HepG2 (cell line): Measurements from ENCODE around the gene CEBPE. TPM values are rescaled to one million over a fixed set of nuclear protein-coding genes. Genes with fewer than 3 reads are reported as not detected.

Source experiments
- EHMT2 ChIP-seq: fragments of 200-600 bp; sonication (generic); IDR thresholded peaks from 2 replicates; pipeline ENCODE4 v1.7.0; 2017; ENCODE audit warnings: antibody characterized with exemption, low read depth, low read length, borderline replicate concordance
- ELF1 ChIP-seq: sonication (generic); formaldehyde crosslinking; IDR thresholded peaks from 2 replicates; pipeline ENCODE4 v1.4.0; 2020; ENCODE audit warnings: missing genetic modification reagents
- ESRRA ChIP-seq: sonication (generic); formaldehyde crosslinking; IDR thresholded peaks from 2 replicates; pipeline ENCODE4 v1.5.1; 2020; ENCODE audit warnings: mild to moderate bottlenecking, low read depth, missing genetic modification reagents
- HIVEP1 ChIP-seq: sonication (generic); formaldehyde crosslinking; IDR thresholded peaks from 2 replicates; pipeline ENCODE4 v1.4.0; 2020; ENCODE audit warnings: mild to moderate bottlenecking, missing genetic modification reagents
- MBD4 ChIP-seq: IDR thresholded peaks from 2 replicates; pipeline ENCODE4 v1.6.1; 2012; ENCODE audit warnings: low read length, inconsistent platforms, borderline replicate concordance
- MYC ChIP-seq: sonication (generic); formaldehyde crosslinking; IDR thresholded peaks from 2 replicates; pipeline ENCODE4 v1.9.0; 2021; ENCODE audit warnings: missing genetic modification reagents, borderline replicate concordance
- NFKB2 ChIP-seq: sonication (generic); formaldehyde crosslinking; IDR thresholded peaks from 2 replicates; pipeline ENCODE4 v1.4.0; 2020; ENCODE audit warnings: missing genetic modification reagents, borderline replicate concordance
- PAX8 ChIP-seq: sonication (generic); formaldehyde crosslinking; IDR thresholded peaks from 2 replicates; pipeline ENCODE4 v1.8.0; 2022; ENCODE audit warnings: mild to moderate bottlenecking, missing genetic modification reagents, borderline replicate concordance
- PHB2 ChIP-seq: fragments of 450-650 bp; IDR thresholded peaks from 2 replicates; pipeline ENCODE4 v1.6.1; 2018; ENCODE audit not compliant: partially characterized antibody
- RBM39 ChIP-seq: fragments of 200-400 bp; formaldehyde crosslinking; IDR thresholded peaks from one replicate; pipeline ENCODE4 v1.6.1; 2018; ENCODE audit warnings: antibody characterized with exemption, mild to moderate bottlenecking, low read depth, low read length; ENCODE audit not compliant: poor library complexity, severe bottlenecking
- RFXAP ChIP-seq: sonication (generic); formaldehyde crosslinking; IDR thresholded peaks from 2 replicates; pipeline ENCODE4 v1.4.0; 2020; ENCODE audit warnings: missing genetic modification reagents, borderline replicate concordance
- SMC3 ChIP-seq: IDR thresholded peaks from 2 replicates; pipeline ENCODE4 v1.6.1; 2011; ENCODE audit warnings: low read length, improper control_type of control experiment
- SPEN ChIP-seq: sonication (generic); formaldehyde crosslinking; IDR thresholded peaks from 2 replicates; pipeline ENCODE4 v1.5.1; 2020; ENCODE audit warnings: low read depth, mild to moderate bottlenecking, missing genetic modification reagents
- TMF1 ChIP-seq: sonication (generic); formaldehyde crosslinking; IDR thresholded peaks from 2 replicates; pipeline ENCODE4 v1.8.1; 2022; ENCODE audit warnings: low read depth, missing genetic modification reagents
- ZIK1 ChIP-seq: sonication (generic); formaldehyde crosslinking; IDR thresholded peaks from 2 replicates; pipeline ENCODE4 v1.5.0; 2020; ENCODE audit warnings: mild to moderate bottlenecking, low read depth, missing genetic modification reagents, borderline replicate concordance
- ZNF224 ChIP-seq: sonication (generic); formaldehyde crosslinking; IDR thresholded peaks from 2 replicates; pipeline ENCODE4 v1.5.0; 2020; ENCODE audit warnings: mild to moderate bottlenecking, missing genetic modification reagents
- ZNF280B ChIP-seq: sonication (generic); formaldehyde crosslinking; IDR thresholded peaks from 2 replicates; pipeline ENCODE4 v1.5.0; 2020; ENCODE audit warnings: missing genetic modification reagents, mild to moderate bottlenecking, borderline replicate concordance
- ZNF431 ChIP-seq: sonication (generic); formaldehyde crosslinking; IDR thresholded peaks from 2 replicates; pipeline ENCODE4 v1.9.0; 2022; ENCODE audit warnings: missing genetic modification reagents, low read depth, mild to moderate bottlenecking, borderline replicate concordance
- ZNF552 ChIP-seq: sonication (generic); formaldehyde crosslinking; IDR thresholded peaks from 2 replicates; pipeline ENCODE4 v1.9.0; 2022; ENCODE audit warnings: missing genetic modification reagents, mild to moderate bottlenecking, borderline replicate concordance
- ZNF850 ChIP-seq: sonication (generic); formaldehyde crosslinking; conservative IDR thresholded peaks from 2 replicates; pipeline ENCODE4 v1.9.0; 2021; ENCODE audit warnings: mild to moderate bottlenecking, missing genetic modification reagents
- ZSCAN20 ChIP-seq: sonication (generic); formaldehyde crosslinking; IDR thresholded peaks from 2 replicates; pipeline ENCODE4 v1.4.0; 2020; ENCODE audit warnings: missing genetic modification reagents, mild to moderate bottlenecking, borderline replicate concordance
- ZSCAN21 ChIP-seq: sonication (generic); formaldehyde crosslinking; IDR thresholded peaks from 2 replicates; pipeline ENCODE4 v1.8.0; 2022; ENCODE audit warnings: mild to moderate bottlenecking, missing genetic modification reagents, moderate library complexity, borderline replicate concordance
- polyA plus RNA-seq, 8 experiments: library from polyadenylated mRNA; depleted of rRNA in 3 of 8; stranded (reverse) in 7 of 8; unstranded in 1 of 8; fragments of >200 nt; fragmentation: Illumina TruSeq in 4 of 8; extraction: Trizol in 4 of 8; gene quantifications; 2 replicates each; pipeline versions ENCODE4 v1.2.1 to v1.2.3, GENCODE V29; 2011 to 2016; ENCODE audit warnings: low read depth in 4 of 8, missing spikeins in 1 of 8, mixed read lengths in 1 of 8; ENCODE audit not compliant: insufficient read depth in 1 of 8
- total RNA-seq, 5 experiments: library from RNA; depleted of rRNA; stranded (reverse); fragments of >200 nt; fragmentation: Illumina TruSeq; extraction: Trizol; gene quantifications; 2 replicates each; pipeline ENCODE4 v1.2.3, GENCODE V29; 2016; ENCODE audit warnings: low read depth in 1 of 5
- TF ChIP-seq, protein P1 (sequence below): sonication (generic); formaldehyde crosslinking; IDR thresholded peaks from 2 replicates; pipeline ENCODE4 v1.5.0; 2020; ENCODE audit warnings: mild to moderate bottlenecking, missing genetic modification reagents
- TF ChIP-seq, protein P2 (sequence below): sonication (generic); formaldehyde crosslinking; IDR thresholded peaks from 2 replicates; pipeline ENCODE4 v1.4.0; 2020; ENCODE audit warnings: missing genetic modification reagents

CEBPE gene
- total and polyA plus RNA-seq, 2 of the 13 experiments (the other 11 are each of a cell fraction or from before 2014, with no cell fraction given) = 0.09 to 0.11 TPM

DNA sequence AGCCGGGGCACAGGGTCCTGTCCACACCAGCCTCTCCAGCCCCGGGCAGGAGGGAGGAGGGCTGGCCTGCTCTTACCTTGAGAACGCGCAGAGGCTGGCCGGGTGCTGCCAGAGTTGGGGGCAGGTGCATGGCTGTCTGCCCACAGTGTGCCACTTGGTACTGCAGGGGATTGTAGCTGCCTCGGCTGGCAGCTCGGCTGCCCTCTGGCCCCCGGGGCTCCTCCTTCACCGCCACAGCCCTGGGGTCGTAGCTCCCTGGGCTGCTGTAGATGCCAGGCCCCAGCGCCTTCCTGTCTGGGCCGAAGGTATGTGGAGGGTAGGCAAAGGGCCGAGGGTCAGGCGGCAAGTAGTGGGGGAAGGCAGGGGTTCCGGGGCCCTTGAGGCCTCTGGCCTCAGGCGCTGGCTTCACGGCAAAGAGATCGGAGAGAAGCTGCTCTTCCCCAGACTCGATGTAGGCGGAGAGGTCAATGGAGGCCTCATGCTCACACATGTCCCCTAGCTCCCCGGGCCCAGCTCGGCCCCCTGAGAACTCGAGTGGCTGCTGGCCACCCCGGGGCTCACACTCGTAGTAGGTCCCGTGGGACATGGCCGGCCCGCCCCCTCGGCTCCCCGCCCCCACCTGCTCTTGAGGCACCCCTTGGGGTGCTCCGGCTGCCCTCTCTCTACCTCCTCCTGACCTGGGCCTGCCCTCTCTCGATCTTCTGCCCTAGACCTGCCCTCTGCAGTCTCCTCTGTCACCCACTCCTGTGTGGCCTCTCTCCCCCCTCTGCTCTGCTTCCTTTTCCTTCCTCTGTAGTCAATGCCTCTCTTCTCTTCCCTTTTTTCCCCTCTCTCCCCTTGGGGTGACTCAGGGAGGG lies at the start of gene CEBPE (continued):
- peak; percentile 67; the same call in 1 of the 2 replicates for TF ChIP-seq ZNF280B (CRISPR knock-in tag)
- TF ChIP-seq, protein P1, sequence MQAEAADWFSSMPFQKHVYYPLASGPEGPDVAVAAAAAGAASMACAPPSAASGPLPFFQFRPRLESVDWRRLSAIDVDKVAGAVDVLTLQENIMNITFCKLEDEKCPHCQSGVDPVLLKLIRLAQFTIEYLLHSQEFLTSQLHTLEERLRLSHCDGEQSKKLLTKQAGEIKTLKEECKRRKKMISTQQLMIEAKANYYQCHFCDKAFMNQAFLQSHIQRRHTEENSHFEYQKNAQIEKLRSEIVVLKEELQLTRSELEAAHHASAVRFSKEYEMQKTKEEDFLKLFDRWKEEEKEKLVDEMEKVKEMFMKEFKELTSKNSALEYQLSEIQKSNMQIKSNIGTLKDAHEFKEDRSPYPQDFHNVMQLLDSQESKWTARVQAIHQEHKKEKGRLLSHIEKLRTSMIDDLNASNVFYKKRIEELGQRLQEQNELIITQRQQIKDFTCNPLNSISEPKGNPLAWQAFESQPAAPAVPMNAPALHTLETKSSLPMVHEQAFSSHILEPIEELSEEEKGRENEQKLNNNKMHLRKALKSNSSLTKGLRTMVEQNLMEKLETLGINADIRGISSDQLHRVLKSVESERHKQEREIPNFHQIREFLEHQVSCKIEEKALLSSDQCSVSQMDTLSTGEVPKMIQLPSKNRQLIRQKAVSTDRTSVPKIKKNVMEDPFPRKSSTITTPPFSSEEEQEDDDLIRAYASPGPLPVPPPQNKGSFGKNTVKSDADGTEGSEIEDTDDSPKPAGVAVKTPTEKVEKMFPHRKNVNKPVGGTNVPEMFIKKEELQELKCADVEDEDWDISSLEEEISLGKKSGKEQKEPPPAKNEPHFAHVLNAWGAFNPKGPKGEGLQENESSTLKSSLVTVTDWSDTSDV (CRISPR knock-in tag) = peak; percentile 19; the same call in 1 of the 2 replicates
- TF ChIP-seq TMF1 (CRISPR knock-in tag) = no peak
- TF ChIP-seq RFXAP = no peak
- TF ChIP-seq HIVEP1 = peak; percentile 44; the same call in 1 of the 2 replicates
- TF ChIP-seq ZSCAN21 (CRISPR knock-in tag) = peak; percentile 35; the same call in 1 of the 2 replicates
- TF ChIP-seq ZSCAN20 (CRISPR knock-in tag) = no peak
- no peak for TF ChIP-seq ESRRA (CRISPR knock-in tag)
- TF ChIP-seq MYC (CRISPR knock-in tag) = peak; percentile 36; the same call in 1 of the 2 replicates
- 0 out of 2 replicates have a peak, but pooled peaks have one; percentile 26 for TF ChIP-seq ZNF431 (CRISPR knock-in tag)
- peak; percentile 21 for TF ChIP-seq RBM39
- no peak for TF ChIP-seq PAX8 (CRISPR knock-in tag)
- TF ChIP-seq NFKB2 (CRISPR knock-in tag) = peak; percentile 50; the same call in 1 of the 2 replicates
- no peak for TF ChIP-seq ELF1 (CRISPR knock-in tag)
- TF ChIP-seq PHB2 = no peak
- no peak for TF ChIP-seq ZIK1
- TF ChIP-seq SMC3 = no peak
- no peak for TF ChIP-seq ZNF224 (CRISPR knock-in tag)
- no peak for TF ChIP-seq ZNF850 (CRISPR knock-in tag)
- no peak for TF ChIP-seq MBD4
- TF ChIP-seq, protein P2, sequence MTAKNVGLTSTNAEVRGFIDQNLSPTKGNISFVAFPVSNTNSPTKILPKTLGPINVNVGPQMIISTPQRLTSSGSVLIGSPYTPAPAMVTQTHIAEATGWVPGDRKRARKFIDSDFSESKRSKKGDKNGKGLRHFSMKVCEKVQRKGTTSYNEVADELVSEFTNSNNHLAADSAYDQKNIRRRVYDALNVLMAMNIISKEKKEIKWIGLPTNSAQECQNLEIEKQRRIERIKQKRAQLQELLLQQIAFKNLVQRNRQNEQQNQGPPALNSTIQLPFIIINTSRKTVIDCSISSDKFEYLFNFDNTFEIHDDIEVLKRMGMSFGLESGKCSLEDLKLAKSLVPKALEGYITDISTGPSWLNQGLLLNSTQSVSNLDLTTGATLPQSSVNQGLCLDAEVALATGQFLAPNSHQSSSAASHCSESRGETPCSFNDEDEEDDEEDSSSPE = no peak
- 0 out of 2 replicates have a peak, but pooled peaks have one; percentile 28 for TF ChIP-seq ZNF552 (CRISPR knock-in tag)
- TF ChIP-seq EHMT2 = no peak
- peak; percentile 54 for TF ChIP-seq SPEN (CRISPR knock-in tag)
